Superior temporal gyrus (tissue), 1 donor: ENCODE measurements around the gene EIF5B.
"Not testable (repeated sequence)": the region's sequence is repeated elsewhere in the genome, so short reads cannot be mapped to it uniquely, and the experiment has no call there.

Experiments used
- DNase-seq: peaks from one replicate; pipeline ENCODE4 v3.0.0-alpha.2; 2016; ENCODE audit errors: extremely low spot score

The EIF5B gene, protein sequence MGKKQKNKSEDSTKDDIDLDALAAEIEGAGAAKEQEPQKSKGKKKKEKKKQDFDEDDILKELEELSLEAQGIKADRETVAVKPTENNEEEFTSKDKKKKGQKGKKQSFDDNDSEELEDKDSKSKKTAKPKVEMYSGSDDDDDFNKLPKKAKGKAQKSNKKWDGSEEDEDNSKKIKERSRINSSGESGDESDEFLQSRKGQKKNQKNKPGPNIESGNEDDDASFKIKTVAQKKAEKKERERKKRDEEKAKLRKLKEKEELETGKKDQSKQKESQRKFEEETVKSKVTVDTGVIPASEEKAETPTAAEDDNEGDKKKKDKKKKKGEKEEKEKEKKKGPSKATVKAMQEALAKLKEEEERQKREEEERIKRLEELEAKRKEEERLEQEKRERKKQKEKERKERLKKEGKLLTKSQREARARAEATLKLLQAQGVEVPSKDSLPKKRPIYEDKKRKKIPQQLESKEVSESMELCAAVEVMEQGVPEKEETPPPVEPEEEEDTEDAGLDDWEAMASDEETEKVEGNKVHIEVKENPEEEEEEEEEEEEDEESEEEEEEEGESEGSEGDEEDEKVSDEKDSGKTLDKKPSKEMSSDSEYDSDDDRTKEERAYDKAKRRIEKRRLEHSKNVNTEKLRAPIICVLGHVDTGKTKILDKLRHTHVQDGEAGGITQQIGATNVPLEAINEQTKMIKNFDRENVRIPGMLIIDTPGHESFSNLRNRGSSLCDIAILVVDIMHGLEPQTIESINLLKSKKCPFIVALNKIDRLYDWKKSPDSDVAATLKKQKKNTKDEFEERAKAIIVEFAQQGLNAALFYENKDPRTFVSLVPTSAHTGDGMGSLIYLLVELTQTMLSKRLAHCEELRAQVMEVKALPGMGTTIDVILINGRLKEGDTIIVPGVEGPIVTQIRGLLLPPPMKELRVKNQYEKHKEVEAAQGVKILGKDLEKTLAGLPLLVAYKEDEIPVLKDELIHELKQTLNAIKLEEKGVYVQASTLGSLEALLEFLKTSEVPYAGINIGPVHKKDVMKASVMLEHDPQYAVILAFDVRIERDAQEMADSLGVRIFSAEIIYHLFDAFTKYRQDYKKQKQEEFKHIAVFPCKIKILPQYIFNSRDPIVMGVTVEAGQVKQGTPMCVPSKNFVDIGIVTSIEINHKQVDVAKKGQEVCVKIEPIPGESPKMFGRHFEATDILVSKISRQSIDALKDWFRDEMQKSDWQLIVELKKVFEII

DNA sequence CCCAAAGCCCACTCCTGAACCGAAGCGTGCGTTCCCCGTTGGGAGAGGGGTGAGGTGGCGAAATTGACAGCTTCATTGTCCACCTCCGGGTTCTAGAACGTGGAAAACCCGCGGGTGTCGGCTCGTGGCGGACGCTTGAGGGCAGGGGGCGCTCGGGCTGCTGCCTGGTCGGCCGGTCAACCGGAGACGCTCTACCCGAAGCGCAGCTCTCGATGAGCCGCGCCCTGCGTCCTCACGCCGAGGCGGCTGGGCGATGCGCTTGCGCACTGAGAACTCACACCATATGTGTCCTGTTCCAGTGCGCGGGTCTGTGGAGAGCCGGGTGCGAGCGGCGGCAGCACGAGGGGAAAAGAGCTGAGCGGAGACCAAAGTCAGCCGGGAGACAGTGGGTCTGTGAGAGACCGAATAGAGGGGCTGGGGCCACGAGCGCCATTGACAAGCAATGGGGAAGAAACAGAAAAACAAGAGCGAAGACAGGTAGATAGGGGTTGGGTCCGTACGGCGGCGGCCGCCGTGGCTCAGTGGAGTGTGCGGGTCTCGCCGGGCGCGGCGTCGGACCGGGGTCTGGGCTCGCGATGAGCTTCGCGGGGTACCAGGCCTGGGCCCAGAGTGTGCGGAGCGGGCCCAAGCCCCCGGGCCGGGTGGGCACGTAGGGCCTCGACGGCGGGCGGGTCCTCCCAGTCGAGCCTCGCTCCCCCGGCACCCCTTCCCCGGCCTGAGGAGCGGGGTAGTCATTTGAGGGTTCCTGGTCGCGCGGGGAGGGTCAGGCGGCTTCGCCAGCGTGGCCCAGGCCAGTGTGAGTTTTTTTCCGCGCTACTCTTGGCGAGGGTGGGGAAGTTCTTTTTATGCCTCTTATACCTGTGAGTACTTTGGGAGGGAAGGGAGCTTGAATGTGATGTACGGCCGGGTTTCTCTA is at the start of gene EIF5B:
EIF5B (plus strand) TSS at position 277 of the 916 bp plus-strand sequence; CDS start at position 443, 166 bp downstream.
- peak; percentile 98 for DNase-seq

- no peak for DNase-seq
Measured at GRCh38 chr2:99297994-99298393, 39.2 kb upstream of the EIF5B start.

GRCh38 chr2:99299580-99299979 is 37.6 kb upstream of the EIF5B start:
- no peak for DNase-seq

DNA sequence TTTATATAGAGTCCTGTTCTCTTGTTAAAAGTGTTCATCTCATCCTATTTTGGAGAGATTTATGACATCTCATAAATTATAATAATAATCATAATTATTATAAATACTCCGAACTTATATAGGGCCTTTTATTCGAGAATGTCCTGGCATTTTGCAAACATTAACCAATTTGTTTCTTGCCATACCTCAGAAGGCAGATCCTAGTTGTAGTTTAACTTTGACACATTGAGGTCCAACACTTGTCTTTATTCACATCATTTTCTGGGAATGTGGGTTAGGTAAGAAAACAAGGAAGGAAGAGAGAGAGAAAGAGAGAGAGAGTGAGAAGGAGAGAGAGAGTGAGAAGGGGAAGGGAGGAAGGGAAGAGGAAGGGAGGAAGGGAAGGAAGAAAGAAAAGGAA is 36.1 kb upstream of the EIF5B start, which contains the start of gene LYG1:
LYG1 (minus strand) TSS at position 101 of the 400 bp plus-strand sequence. CDS start 5,527 bp downstream, outside the sequence.
- not testable (repeated sequence) for DNase-seq

DNA sequence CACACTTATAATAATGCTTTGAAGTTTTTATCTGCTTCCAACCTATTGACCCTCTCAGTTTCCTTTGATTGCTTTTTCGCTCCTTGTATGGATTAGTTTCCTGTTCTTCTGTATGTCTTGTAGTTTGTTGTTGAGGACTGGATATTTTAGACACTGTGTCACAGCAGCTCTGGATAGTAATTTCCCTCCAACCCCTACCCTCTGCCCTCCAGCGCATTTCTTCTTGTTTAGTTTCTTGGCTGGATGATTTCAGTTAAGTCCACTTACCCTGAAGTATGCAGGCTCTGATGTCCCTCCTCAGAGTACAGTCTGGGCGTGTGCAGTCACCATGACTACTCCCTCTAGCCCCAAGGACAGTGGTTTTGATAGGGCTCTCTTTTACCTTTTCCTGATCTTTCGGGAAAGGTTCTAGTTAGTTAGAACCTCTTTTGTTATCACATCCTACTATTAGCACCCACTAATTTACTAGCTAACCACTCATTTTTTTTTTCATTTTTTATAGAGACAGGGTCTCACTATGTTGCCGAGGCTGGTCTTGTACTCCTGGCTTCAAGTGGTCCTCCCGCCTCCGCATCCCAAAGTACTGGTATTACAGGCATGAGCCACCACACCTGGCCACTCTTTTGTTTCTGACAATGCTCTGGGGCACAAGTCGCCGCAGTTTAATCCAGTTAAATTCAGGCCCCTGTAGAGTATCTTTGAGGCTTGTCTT is 19.9 kb upstream of the EIF5B start:
- DNase-seq: no peak

- not testable (repeated sequence) for DNase-seq
Measured at GRCh38 chr2:99317873-99318200, 19.4 kb upstream of the EIF5B start.

- DNase-seq: no peak
Measured at GRCh38 chr2:99325384-99325783, 11.8 kb upstream of the EIF5B start.

DNA sequence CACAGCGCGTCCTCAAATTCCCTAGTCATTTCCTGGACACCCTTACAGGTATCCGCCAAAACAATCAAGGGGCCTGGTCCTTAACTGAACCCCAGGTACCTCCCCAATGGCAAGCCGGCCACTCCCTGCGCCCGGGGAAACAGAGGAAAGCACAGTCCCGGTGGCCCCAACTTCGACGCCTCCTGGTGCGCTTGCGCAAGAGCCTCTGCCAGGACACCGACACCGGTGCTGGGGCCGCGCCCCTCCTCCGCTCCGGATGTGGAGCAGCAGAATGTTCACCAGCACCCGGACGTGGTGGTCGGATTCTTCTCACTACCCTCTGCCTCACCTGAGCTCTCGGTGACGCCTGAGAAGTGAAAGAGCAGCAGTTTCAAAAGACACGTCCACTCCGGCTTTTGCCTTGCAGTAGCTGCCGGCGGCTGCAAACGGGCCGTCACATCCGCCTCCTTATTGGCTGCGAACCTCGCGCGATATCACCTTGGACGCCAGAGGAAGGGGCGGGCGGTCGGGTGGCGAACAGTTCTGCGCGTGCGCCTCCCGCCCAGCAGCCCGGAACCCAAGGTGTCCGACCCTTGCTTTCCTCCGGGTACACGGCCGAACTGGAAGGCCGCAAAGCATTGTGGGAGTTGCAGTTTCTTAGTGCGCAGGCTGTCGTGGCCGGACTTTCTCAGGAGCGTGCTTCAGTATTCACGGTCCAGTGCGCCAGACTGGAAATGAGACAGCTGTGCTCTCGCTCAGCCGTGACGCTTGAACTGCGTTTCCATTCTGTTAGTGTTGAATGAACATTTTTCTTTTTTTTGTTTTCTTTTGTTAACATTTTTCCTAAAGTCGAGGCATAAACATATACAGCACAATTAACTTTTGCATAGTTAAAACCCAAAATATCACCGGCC is 1.0 kb upstream of the EIF5B start, which contains the start of gene TXNDC9:
TXNDC9 (minus strand) TSS at position 423 of the 893 bp plus-strand sequence. CDS start 3,123 bp downstream, outside the sequence.
- DNase-seq: peak; percentile 99

GRCh38 chr2:99336804-99337112 is 431 bp upstream of the EIF5B start:
- no peak for DNase-seq

GRCh38 chr2:99338029-99338585 is 918 bp downstream of the EIF5B start:
- DNase-seq: no peak

DNA sequence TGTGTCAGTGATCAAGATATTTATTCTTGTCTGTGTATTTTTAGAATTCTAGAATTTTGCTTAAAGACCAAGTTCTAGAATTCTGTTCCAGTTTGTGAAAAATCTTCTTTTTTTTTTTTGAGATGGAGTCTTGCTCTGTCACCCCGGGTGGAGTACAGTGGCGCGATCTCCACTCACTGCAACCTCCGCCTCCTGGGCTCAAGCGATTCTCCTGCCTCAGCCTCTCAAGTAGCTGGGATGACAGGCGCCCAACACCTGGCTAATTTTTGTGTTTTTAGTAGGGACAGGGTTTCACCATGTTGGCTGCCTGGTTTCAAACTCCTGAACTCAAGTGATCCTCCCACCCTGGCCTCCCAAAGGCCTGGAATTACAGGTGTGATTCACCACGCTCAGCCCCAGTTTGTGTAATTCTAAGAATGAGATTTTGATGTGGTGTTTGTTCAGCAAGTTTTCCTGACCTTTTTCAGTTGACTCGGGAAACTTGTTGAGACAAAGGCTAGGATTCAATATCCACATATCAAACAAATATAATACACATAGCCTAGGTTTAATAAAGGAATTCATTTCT is 3.6 kb downstream of the EIF5B start:
- no peak for DNase-seq

DNA sequence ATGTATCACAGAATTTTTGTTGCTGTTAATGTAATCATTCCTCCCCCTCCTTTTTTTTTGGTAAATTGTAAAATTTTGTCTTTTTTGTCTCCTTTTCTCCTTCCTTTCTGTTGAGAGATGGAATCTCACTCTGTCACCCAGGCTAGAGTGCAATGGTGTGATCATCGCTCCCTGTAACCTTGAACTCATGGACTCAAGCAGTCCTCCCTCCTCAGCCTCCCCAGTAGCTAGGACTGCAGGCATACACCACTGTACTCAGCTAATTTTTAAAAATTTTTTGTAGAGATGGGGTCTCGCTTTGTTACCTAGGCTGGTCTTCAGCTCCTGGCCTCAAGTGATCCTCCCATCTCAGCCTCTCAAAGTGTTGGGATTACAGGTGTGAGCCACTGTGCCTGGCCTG is 5.3 kb downstream of the EIF5B start:
- DNase-seq: no peak

GRCh38 chr2:99345446-99345845 is 8.3 kb downstream of the EIF5B start:
- DNase-seq: not testable (repeated sequence)

DNA sequence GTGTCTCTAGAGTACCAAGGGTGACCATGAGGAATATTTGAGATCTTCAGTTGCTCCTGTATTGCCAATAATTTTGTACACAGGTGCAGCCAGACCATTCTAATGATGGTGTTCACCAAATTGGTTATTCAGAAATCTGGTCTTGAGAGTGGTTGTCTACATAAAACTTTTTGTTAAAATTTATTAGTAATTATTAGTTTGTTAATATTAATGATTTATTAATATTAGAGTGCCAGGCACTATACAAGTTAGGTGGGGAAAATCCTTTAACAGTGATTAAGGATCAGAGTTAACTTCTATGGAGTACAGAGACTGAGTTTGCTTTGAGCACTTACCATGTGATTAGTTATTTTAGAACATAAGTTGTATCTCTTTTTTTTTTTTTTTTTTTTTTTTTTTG is 9.0 kb downstream of the EIF5B start:
- DNase-seq: no peak

DNA sequence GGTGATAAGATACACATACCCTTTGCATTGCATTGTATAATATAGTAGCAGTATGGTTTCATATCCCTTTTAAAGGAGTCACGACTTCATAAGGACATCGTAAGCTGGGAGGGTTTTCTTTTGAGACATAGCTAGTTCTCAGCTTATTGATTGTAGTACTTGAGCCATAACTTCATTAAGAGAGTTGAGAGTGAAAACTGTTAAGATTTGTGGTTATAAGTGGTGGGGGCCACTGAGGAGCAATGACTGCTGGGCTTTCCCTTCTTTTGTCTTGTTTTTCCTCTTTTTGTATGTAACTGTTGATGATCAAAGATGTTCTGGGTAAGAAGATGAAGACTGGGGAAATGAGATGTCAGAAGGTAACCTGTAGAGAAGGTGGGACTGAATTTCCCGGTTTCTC is 11.0 kb downstream of the EIF5B start:
- DNase-seq: no peak

- DNase-seq: no peak
Measured at GRCh38 chr2:99350194-99350593, 13.0 kb downstream of the EIF5B start.

DNA sequence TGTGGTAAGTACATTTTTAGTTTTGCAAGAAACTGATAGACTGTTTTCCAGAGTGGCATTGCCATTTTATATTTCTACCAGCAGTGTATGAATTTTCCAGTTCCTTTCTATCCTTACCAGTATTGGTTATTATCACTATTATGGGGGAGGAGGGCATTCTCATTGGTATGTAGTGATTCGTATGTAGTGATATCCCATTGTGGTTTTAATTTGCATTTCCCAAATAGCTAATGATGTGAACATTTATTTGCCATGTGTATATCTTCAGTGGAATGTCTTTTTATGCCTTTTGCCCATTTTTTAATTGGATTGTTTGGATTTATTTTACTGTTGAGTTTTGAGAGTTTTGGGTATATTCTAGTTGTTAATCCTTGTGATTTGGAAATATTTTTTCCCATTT is 16.9 kb downstream of the EIF5B start:
- no peak for DNase-seq

DNA sequence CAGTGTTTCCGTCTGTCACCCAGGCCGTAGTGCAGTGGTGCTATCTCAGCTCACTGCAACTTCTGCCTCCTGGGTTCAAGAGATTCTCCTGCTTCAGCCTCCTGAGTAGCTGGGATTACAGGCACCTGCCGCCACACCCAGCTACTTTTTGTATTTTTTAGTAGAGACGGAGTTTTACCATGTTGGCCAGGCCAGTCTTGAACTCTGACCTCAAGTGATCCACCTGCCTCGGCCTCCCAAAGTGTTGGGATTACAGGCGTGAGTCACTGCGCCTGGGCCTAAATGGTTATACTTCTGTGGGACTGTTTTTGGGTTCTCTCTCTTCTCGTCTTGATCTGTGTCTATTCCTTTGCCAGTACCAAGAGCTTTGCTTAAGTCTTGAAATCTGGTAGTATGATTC is 17.6 kb downstream of the EIF5B start:
- DNase-seq: not testable (repeated sequence)

GRCh38 chr2:99356853-99357252 is 19.7 kb downstream of the EIF5B start:
- DNase-seq: no peak
